ENCODE measurements around the gene LRRC31.

DNA sequence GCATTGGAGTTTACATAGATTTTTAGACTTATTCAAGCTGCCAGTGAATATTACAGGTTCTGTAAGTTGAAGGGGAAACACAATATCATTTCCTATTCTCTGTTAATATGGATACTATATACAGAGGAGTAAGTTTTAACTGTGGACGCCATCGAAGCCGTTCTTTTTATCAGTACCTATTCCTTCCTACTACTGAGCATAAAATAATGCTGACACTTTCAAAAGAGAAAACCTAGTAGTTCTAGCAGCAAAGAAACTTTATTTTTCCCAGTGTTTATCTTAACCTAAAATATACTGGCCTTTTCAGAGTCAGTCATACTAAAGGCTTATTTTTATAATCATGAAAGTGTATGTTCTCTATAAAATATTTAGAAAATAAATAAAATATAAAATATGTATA, 14.2 kb downstream of the LRRC31 start:
- TF ChIP-seq, protein P1, sequence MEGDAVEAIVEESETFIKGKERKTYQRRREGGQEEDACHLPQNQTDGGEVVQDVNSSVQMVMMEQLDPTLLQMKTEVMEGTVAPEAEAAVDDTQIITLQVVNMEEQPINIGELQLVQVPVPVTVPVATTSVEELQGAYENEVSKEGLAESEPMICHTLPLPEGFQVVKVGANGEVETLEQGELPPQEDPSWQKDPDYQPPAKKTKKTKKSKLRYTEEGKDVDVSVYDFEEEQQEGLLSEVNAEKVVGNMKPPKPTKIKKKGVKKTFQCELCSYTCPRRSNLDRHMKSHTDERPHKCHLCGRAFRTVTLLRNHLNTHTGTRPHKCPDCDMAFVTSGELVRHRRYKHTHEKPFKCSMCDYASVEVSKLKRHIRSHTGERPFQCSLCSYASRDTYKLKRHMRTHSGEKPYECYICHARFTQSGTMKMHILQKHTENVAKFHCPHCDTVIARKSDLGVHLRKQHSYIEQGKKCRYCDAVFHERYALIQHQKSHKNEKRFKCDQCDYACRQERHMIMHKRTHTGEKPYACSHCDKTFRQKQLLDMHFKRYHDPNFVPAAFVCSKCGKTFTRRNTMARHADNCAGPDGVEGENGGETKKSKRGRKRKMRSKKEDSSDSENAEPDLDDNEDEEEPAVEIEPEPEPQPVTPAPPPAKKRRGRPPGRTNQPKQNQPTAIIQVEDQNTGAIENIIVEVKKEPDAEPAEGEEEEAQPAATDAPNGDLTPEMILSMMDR (conservative IDR thresholded peaks at IDR 0.05 in 1 of 2, IDR thresholded peaks at IDR 0.05 in 1 of 2; ENCODE audit: extremely low read depth in 1 of 2, insufficient read depth in 1 of 2, low read depth in 1 of 2, low read length in 2 of 2) = no peak
- TF ChIP-seq EZH2 (IDR thresholded peaks at IDR 0.05; ENCODE audit: borderline replicate concordance, low read length) = no peak
